GM12801 (cell line): ENCODE data around the gene PXMP4.

Experiments
- CTCF ChIP-seq: IDR thresholded peaks from one replicate; pipeline ENCODE4 v1.5.1; 2011; ENCODE audit warnings: control low read depth; ENCODE audit not compliant: insufficient read length; ENCODE audit errors: extremely low read depth

The PXMP4 gene

GRCh38 chr20:33696448-33696847 is 23.7 kb downstream of the PXMP4 start:
- no peak for TF ChIP-seq CTCF

GRCh38 chr20:33694639-33695012 is 25.5 kb downstream of the PXMP4 start:
- TF ChIP-seq CTCF: no peak

- TF ChIP-seq CTCF: no peak
Observed at GRCh38 chr20:33693741-33694638, 26.1 kb downstream of the PXMP4 start.

- TF ChIP-seq CTCF: no peak
Observed at GRCh38 chr20:33693289-33693688, 26.8 kb downstream of the PXMP4 start.

- no peak for TF ChIP-seq CTCF
Observed at GRCh38 chr20:33689973-33690372, 30.1 kb downstream of the PXMP4 start.

- TF ChIP-seq CTCF: no peak
Observed at GRCh38 chr20:33689493-33689892, 30.6 kb downstream of the PXMP4 start.

GRCh38 chr20:33688938-33689424 is 31.1 kb downstream of the PXMP4 start:
- no peak for TF ChIP-seq CTCF
